ENCODE measurements around the gene SYNJ1. TPM values are rescaled to one million over a fixed set of nuclear protein-coding genes. Genes with fewer than 3 reads are reported as not detected.
"Not testable (repeated sequence)": the region's sequence is repeated elsewhere in the genome, so short reads cannot be mapped to it uniquely, and the experiment has no call there.

The SYNJ1 gene
- total and polyA plus RNA-seq, 2 experiments from 2014 or later = 1.4 to 4.2 TPM

DNA sequence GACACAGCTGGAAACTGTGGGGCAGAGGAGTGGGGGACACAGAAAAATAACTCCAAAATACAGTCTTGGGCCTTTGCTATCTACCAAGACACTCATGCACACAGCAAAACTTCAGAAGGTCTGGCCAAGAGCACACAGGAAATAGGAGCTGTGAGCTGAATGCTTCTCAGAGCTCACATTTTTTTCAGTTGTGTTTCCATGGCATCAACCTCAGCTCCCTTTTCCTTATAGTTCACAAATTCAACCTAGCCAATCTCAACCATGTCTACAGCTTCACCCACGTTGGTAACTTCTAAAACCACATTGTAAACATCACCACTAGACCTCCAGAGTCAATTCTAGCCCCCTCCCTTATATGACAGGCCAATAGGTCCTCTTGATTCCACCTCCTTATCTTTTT is 19.6 kb upstream of the SYNJ1 start (continued):
- TF ChIP-seq REST (IDR thresholded peaks at IDR 0.05; ENCODE audit: unreplicated experiment) = no peak

- not testable (repeated sequence) for H3K27me3 Mint-ChIP-seq (ENCODE audit: insufficient read depth, low read depth, poor library complexity); H3K9me3 Mint-ChIP-seq; H3K4me2 ChIP-seq; H3K4me3 Mint-ChIP-seq; H3K9me2 ChIP-seq (ENCODE audit: insufficient read depth); H2AFZ ChIP-seq; H3K27ac Mint-ChIP-seq; H3K27ac ChIP-seq (ENCODE audit: low read depth); H3F3A ChIP-seq (replicated peaks; ENCODE audit: low read depth); H3K4me1 Mint-ChIP-seq; ATAC-seq; H3K27me3 ChIP-seq (ENCODE audit: insufficient read depth); H3K4me1 ChIP-seq (ENCODE audit: insufficient read depth); H3K4me3 ChIP-seq; DNase-seq (ENCODE audit: low spot score)
- peaks cover 96% of the 10 kb centered on the region for H3K36me3 Mint-ChIP-seq (ENCODE audit: low read depth)
- peaks cover 19% of the 10 kb centered on the region for H4K20me1 ChIP-seq (replicated peaks; ENCODE audit: insufficient read depth)
- H3K36me3 ChIP-seq (ENCODE audit: insufficient read depth) = peaks cover 82% of the 10 kb centered on the region
- peaks cover 34% of the 10 kb centered on the region for H3K79me2 ChIP-seq (replicated peaks; ENCODE audit: insufficient read depth)
Observed at GRCh38 chr21:32746711-32747110, 18.9 kb upstream of the SYNJ1 start.

DNA sequence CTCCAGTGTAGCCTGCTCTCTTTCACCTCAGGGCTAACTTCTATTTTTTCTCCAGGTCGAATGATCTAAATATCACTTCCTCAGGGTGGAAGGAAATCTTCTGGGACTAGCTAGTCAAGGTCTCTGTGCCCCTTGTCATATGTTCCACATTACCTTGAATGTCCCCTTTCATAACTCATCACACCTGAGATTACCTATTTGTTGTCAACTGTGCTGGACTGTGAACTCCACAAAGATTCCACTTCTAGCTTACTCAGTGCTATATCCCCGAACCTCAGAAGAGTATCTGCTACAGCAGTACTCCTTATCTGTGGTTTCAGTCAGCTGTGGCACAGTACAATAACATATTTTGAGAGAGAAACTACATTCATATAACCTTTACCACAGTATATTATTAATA is 14.6 kb upstream of the SYNJ1 start:
- peaks cover 3% of the 10 kb centered on the region; the same call in 2 of the 3 replicates for H3K4me1 Mint-ChIP-seq
- H3K27me3 Mint-ChIP-seq (ENCODE audit: insufficient read depth, low read depth, poor library complexity) = peaks cover 4% of the 10 kb centered on the region

More for the DNA sequence above, 14.6 kb upstream of the SYNJ1 start:
- Mint-ChIP-seq H3K27ac (no peak overlapping the region), H3K4me3 (no peak overlapping the region), H3K9me3 (no peaks in the 10 kb centered on the region), H3K36me3 (ENCODE audit: low read depth) (peaks cover 87% of the 10 kb centered on the region)
- peaks cover 15% of the 10 kb centered on the region for H4K20me1 ChIP-seq (replicated peaks; ENCODE audit: insufficient read depth)
- no peak for TF ChIP-seq EZH2 (IDR thresholded peaks at IDR 0.05; ENCODE audit: low read depth, unreplicated experiment)
- TF ChIP-seq CREB1 (CRISPR knock-in tag; IDR thresholded peaks at IDR 0.05; ENCODE audit: low read depth) = no peak
- TF ChIP-seq REST (IDR thresholded peaks at IDR 0.05; ENCODE audit: unreplicated experiment) = no peak
- TF ChIP-seq JUNB (IDR thresholded peaks at IDR 0.05; ENCODE audit: unreplicated experiment) = no peak
- no peak for TF ChIP-seq ZNF114 (CRISPR knock-in tag; IDR thresholded peaks at IDR 0.05)
- no peak for TF ChIP-seq NANOG (IDR thresholded peaks at IDR 0.05; ENCODE audit: borderline replicate concordance)
- TF ChIP-seq, protein P1, sequence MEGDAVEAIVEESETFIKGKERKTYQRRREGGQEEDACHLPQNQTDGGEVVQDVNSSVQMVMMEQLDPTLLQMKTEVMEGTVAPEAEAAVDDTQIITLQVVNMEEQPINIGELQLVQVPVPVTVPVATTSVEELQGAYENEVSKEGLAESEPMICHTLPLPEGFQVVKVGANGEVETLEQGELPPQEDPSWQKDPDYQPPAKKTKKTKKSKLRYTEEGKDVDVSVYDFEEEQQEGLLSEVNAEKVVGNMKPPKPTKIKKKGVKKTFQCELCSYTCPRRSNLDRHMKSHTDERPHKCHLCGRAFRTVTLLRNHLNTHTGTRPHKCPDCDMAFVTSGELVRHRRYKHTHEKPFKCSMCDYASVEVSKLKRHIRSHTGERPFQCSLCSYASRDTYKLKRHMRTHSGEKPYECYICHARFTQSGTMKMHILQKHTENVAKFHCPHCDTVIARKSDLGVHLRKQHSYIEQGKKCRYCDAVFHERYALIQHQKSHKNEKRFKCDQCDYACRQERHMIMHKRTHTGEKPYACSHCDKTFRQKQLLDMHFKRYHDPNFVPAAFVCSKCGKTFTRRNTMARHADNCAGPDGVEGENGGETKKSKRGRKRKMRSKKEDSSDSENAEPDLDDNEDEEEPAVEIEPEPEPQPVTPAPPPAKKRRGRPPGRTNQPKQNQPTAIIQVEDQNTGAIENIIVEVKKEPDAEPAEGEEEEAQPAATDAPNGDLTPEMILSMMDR (conservative IDR thresholded peaks at IDR 0.05; ENCODE audit: low read depth in 2 of 2) = no peak
- TF ChIP-seq STAT1 (IDR thresholded peaks at IDR 0.05; ENCODE audit: unreplicated experiment) = no peak
- H3K4me2 ChIP-seq = no peak overlapping the region
- ATAC-seq (no peak), DNase-seq (ENCODE audit: low spot score) (no peak)
- no peaks in the 10 kb centered on the region for H3K9me2 ChIP-seq (ENCODE audit: insufficient read depth)
- H3K4me3 ChIP-seq = no peak overlapping the region
- H3F3A ChIP-seq (replicated peaks; ENCODE audit: low read depth) = no peaks in the 10 kb centered on the region
- peaks cover 62% of the 10 kb centered on the region for H3K36me3 ChIP-seq (ENCODE audit: insufficient read depth)
- no peak overlapping the region for H2AFZ ChIP-seq
- no peaks in the 10 kb centered on the region for H3K27me3 ChIP-seq (ENCODE audit: insufficient read depth)
- H3K4me1 ChIP-seq (ENCODE audit: insufficient read depth) = no peaks in the 10 kb centered on the region
- H3K27ac ChIP-seq (ENCODE audit: low read depth) = no peak overlapping the region
- peaks cover 24% of the 10 kb centered on the region for H3K79me2 ChIP-seq (replicated peaks; ENCODE audit: insufficient read depth)
